Transverse colon (tissue), 4 donors: Measurements from ENCODE around the gene PLXNA3. TPM values are rescaled to one million over a fixed set of nuclear protein-coding genes. Genes with fewer than 3 reads are reported as not detected.

Experiments
- DNase-seq: peaks from one replicate; pipeline ENCODE4 v3.0.0-alpha.2; 2019
- H3K27ac ChIP-seq, 4 donors: fragments of 200-600 bp; sonication (generic); 2 replicates each; pipeline ENCODE4 v1.5.1; 2016 to 2018; ENCODE audit warnings: inconsistent platforms in 4 of 4
- H3K27me3 ChIP-seq: fragments of 200-600 bp; sonication (generic); 2 replicates; pipeline ENCODE4 v1.5.1; 2017; ENCODE audit warnings: inconsistent platforms
- H3K36me3 ChIP-seq, 4 donors: fragments of 200-600 bp; sonication (generic); 2 replicates each; pipeline ENCODE4 v1.5.1; 2017 to 2019; ENCODE audit warnings: inconsistent platforms in 4 of 4
- H3K4me1 ChIP-seq, 4 donors: fragments of 200-600 bp; sonication (generic); 2 replicates each; pipeline ENCODE4 v1.5.1; 2017 to 2020; ENCODE audit warnings: inconsistent platforms in 4 of 4
- H3K4me3 ChIP-seq, 4 donors: fragments of 200-600 bp; sonication (generic); 1 replicate in 1 of 4; 2 replicates in 3 of 4; pipeline versions ENCODE4 v1.5.1 to v1.6.1; 2017 to 2019; ENCODE audit warnings: inconsistent platforms in 4 of 4
- H3K9me3 ChIP-seq, 2 donors: fragments of 200-600 bp; sonication (generic); 2 replicates each; pipeline ENCODE4 v1.5.1; 2017 to 2019; ENCODE audit warnings: inconsistent platforms in 2 of 2
- CTCF ChIP-seq, 5 experiments: fragments of 200-600 bp in 3 of 5; fragments of 450-650 bp in 2 of 5; sonication (generic) in 3 of 5; IDR thresholded peaks; 1 replicate in 2 of 5; 2 replicates in 3 of 5; pipeline ENCODE4 v1.5.1; 2016 to 2017; ENCODE audit warnings: antibody characterized with exemption in 5 of 5, inconsistent platforms in 3 of 5, mild to moderate bottlenecking in 2 of 5, moderate library complexity in 1 of 5
- EP300 ChIP-seq: sonication (generic); formaldehyde crosslinking; IDR thresholded peaks from one replicate; pipeline ENCODE4 v1.6.1; 2017; ENCODE audit warnings: antibody characterized with exemption, low read depth
- POLR2A ChIP-seq: fragments of 450-650 bp; IDR thresholded peaks from one replicate; pipeline ENCODE4 v1.6.1; 2016; ENCODE audit warnings: antibody characterized with exemption, mild to moderate bottlenecking, moderate library complexity
- POLR2AphosphoS5 ChIP-seq, 3 donors: sonication (generic); formaldehyde crosslinking; IDR thresholded peaks; one replicate each; pipeline ENCODE4 v1.6.1; 2016; ENCODE audit warnings: antibody characterized with exemption in 3 of 3
- WGBS, 2 donors: methylation state at CpG; one replicate each; pipeline ENCODE4 v1.1.5; 2018; ENCODE audit warnings: low coverage in 1 of 2; 5-methylcytosine and 5-hydroxymethylcytosine counted together
- in situ Hi-C, 4 donors: fragments of 200-750 bp; cut with MboI; loops; one replicate each; pipeline versions ENCODE4 v1.15.0 to v1.15.1; 2017; ENCODE audit warnings: low sequenced_read_pairs in 3 of 4, low pct_ligation_motif_present in 1 of 4, low pct_unique_long_range_greater_than_20kb in 1 of 4
- intact Hi-C: fragments of 100-400 bp; cut with DNase I; formaldehyde crosslinking; loops from one replicate; pipeline ENCODE4 v1.15.1; 2023; ENCODE audit warnings: low total_unique reads
- total RNA-seq, 4 donors: library from RNA; depleted of rRNA; stranded (reverse); fragments of >200 nt; gene quantifications; one replicate each; pipeline ENCODE4 v1.1.0, GENCODE V29; 2016

The PLXNA3 gene
- total RNA-seq, 4 donors from 2014 or later, result 17.3 to 128 (median 52.8) TPM

GRCh38 chrX:154477891-154478477 is 19.9 kb downstream of the PLXNA3 start:
- Histone ChIP-seq H3K27ac (peak overlapping the region; percentile 82 to 91 (median 85)), H3K36me3 (no peaks in the 10 kb centered on the region), H3K9me3 (no peaks in the 10 kb centered on the region), H3K27me3 (no peaks in the 10 kb centered on the region), H3K4me1 (peaks cover 4 to 6% (median 5%) of the 10 kb centered on the region in 4 donors), H3K4me3 (peak overlapping the region in 3 of 4 donors; percentile 43 to 50 (median 46))
- no peak for DNase-seq
- intact Hi-C loops (no loop called here), in situ Hi-C loops (no loop called here)
- TF ChIP-seq POLR2AphosphoS5 (IDR thresholded peaks at IDR 0.05) (no peak), POLR2A (no peak), CTCF (IDR thresholded peaks at IDR 0.05) (no peak), EP300 (no peak)
- 76% methylated on average over 24 of the region's 24 CpGs; no CpG with 5 or more reads in 1 of the 2 donors for WGBS, 2 donors

- TF ChIP-seq POLR2A (peak; percentile 59), POLR2AphosphoS5 (IDR thresholded peaks at IDR 0.05) (peak; percentile 62 to 67 (median 66)), CTCF (IDR thresholded peaks at IDR 0.05) (no peak), EP300 (no peak)
Measured at GRCh38 chrX:154478728-154479622, 20.9 kb downstream of the PLXNA3 start, which contains the start of gene LAGE3. LAGE3 (minus strand) TSS chrX:154479281; CDS start chrX:154478915, 366 bp downstream.

GRCh38 chrX:154481195-154481594 is 23.1 kb downstream of the PLXNA3 start:
- no peak overlapping the region for H3K27ac ChIP-seq
- intact Hi-C loops, result no loop called here
- no peaks in the 10 kb centered on the region for H3K9me3 ChIP-seq
- in situ Hi-C loops, result no loop called here
- H3K4me1 ChIP-seq, result peaks cover 5 to 19% (median 12%) of the 10 kb centered on the region in 4 donors
- 86% methylated on average over 5 of the region's 5 CpGs; no CpG with 5 or more reads in 1 of the 2 donors for WGBS, 2 donors
- no peak for TF ChIP-seq POLR2AphosphoS5 (IDR thresholded peaks at IDR 0.05)
- TF ChIP-seq POLR2A, result no peak
- no peak for TF ChIP-seq EP300
- no peak for TF ChIP-seq CTCF (IDR thresholded peaks at IDR 0.05)
- H3K27me3 ChIP-seq, result no peaks in the 10 kb centered on the region
- DNase-seq, result no peak
- no peaks in the 10 kb centered on the region for H3K36me3 ChIP-seq
- H3K4me3 ChIP-seq, result no peak overlapping the region

More at GRCh38 chrX:154478728-154479622, 20.9 kb downstream of the PLXNA3 start, which contains the start of gene LAGE3:
- peak within 1 kb of the TSS; percentile 30 to 50 (median 44) for H3K4me3 ChIP-seq
- H3K27ac ChIP-seq, result peak within 1 kb of the TSS; percentile 82 to 91 (median 85)
- no peaks in the 10 kb centered on the region for H3K9me3 ChIP-seq
- H3K36me3 ChIP-seq, result no peaks in the 10 kb centered on the region
- 62% methylated on average over 84 of the region's 85 CpGs; no CpG with 5 or more reads in 1 of the 2 donors for WGBS, 2 donors
- H3K27me3 ChIP-seq, result no peaks in the 10 kb centered on the region
- in situ Hi-C loops, result no loop called here
- peak; percentile 96 for DNase-seq
- H3K4me1 ChIP-seq, result peaks cover 4 to 6% (median 5%) of the 10 kb centered on the region in 4 donors
- intact Hi-C loops, result no loop called here
